Thyroid gland (tissue), 4 donors: ENCODE results near the gene CLIP3. TPM values are rescaled to one million over a fixed set of nuclear protein-coding genes. Genes with fewer than 3 reads are reported as not detected.

ENCODE experiments used
- DNase-seq, 2 donors: peaks; one replicate each; pipeline ENCODE4 v3.0.0-alpha.2; 2019
- H3K27ac ChIP-seq, 3 donors: fragments of 200-600 bp; sonication (generic); 1 replicate in 2 of 3; 2 replicates in 1 of 3; pipeline ENCODE4 v1.5.1; 2016 to 2019; ENCODE audit warnings: mild to moderate bottlenecking in 1 of 3, moderate library complexity in 1 of 3
- H3K27me3 ChIP-seq: fragments of 200-600 bp; sonication (generic); one replicate; pipeline ENCODE4 v1.5.1; 2019
- H3K36me3 ChIP-seq, 2 donors: fragments of 200-600 bp; sonication (generic); one replicate each; pipeline ENCODE4 v1.5.1; 2016 to 2019
- H3K4me1 ChIP-seq, 2 donors: fragments of 200-600 bp; sonication (generic); one replicate each; pipeline ENCODE4 v1.5.1; 2017 to 2019
- H3K4me3 ChIP-seq, 3 donors: fragments of 200-600 bp; sonication (generic); replicated peaks in 1 of 3; 1 replicate in 2 of 3; 2 replicates in 1 of 3; pipeline ENCODE4 v1.5.1; 2016; ENCODE audit warnings: mild to moderate bottlenecking in 1 of 3
- H3K9me3 ChIP-seq: fragments of 200-600 bp; sonication (generic); one replicate; pipeline ENCODE4 v1.5.1; 2017
- POLR2A ChIP-seq, 2 donors: fragments of 450-650 bp; IDR thresholded peaks; one replicate each; pipeline ENCODE4 v1.6.1; 2017; ENCODE audit warnings: antibody characterized with exemption in 2 of 2, mild to moderate bottlenecking in 2 of 2, moderate library complexity in 1 of 2
- WGBS, 2 donors: methylation state at CpG; one replicate each; pipeline ENCODE4 v1.1.5; 2017; 5-methylcytosine and 5-hydroxymethylcytosine counted together
- intact Hi-C: fragments of 100-400 bp; cut with DNase I; formaldehyde crosslinking; loops from one replicate; pipeline ENCODE4 v1.15.1; 2023
- total RNA-seq, 4 donors: library from RNA; depleted of rRNA; stranded (reverse); fragments of >200 nt; gene quantifications; one replicate each; pipeline ENCODE4 v1.2.3, GENCODE V29; 2016
- TF ChIP-seq, protein P1 (sequence below), 6 experiments: fragments of 200-600 bp in 3 of 6; fragments of 450-650 bp in 3 of 6; sonication (generic) in 3 of 6; IDR thresholded peaks; one replicate each; pipeline ENCODE4 v1.5.1; 2016 to 2019; ENCODE audit warnings: antibody characterized with exemption in 6 of 6, mild to moderate bottlenecking in 2 of 6, inconsistent platforms in 1 of 6, moderate library complexity in 1 of 6

The CLIP3 gene
- total RNA-seq, 4 donors from 2014 or later, result 1.9 to 3.8 (median 2.9) TPM

DNA sequence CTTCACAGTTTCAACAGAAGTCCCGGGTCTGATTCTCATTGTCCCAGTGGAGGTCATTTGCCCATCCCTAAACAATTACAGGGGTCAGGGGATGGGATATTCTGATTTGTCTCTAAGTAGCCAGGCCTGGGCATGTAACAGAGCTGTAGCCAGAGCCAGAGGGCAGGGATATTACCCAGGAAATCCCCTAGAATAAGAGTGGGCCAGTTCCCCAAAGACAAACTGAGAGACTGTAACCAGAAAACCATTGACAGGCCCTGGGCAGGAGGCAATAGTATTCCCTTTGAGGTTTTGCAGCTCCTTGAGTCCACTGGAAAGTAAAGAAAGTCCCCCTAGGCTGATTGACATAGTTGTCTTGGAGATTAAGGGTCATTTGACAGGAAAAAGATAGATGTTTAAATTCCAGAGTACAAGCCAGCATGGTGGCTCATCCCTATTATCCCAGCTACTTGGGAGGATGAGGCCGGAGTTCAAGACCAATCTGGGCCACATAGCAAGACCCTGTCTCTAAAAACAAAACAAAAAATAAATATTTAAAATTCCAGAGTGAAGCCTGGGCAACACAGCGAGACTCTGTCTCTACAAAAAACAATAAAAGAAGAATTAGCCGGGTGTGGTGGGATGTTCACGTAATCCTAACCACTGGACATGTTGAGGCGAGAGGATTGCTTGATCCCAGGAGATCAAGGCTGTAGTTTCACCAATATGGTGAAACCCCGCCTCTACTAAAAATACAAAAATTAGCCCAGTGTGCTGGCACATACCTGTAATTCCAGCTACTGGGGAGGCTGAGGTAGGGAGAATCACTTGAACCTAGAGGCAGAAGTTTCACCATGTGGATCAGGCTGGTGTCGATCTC lies 39.5 kb downstream of the CLIP3 start:
- H3K27ac ChIP-seq, result no peak overlapping the region
- no peak overlapping the region for H3K4me3 ChIP-seq
- no peak for TF ChIP-seq POLR2A (IDR thresholded peaks at IDR 0.05)
- TF ChIP-seq, protein P1, sequence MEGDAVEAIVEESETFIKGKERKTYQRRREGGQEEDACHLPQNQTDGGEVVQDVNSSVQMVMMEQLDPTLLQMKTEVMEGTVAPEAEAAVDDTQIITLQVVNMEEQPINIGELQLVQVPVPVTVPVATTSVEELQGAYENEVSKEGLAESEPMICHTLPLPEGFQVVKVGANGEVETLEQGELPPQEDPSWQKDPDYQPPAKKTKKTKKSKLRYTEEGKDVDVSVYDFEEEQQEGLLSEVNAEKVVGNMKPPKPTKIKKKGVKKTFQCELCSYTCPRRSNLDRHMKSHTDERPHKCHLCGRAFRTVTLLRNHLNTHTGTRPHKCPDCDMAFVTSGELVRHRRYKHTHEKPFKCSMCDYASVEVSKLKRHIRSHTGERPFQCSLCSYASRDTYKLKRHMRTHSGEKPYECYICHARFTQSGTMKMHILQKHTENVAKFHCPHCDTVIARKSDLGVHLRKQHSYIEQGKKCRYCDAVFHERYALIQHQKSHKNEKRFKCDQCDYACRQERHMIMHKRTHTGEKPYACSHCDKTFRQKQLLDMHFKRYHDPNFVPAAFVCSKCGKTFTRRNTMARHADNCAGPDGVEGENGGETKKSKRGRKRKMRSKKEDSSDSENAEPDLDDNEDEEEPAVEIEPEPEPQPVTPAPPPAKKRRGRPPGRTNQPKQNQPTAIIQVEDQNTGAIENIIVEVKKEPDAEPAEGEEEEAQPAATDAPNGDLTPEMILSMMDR (IDR thresholded peaks at IDR 0.05), result no peak
- DNase-seq, result no peak
- H3K27me3 ChIP-seq, result no peaks in the 10 kb centered on the region
- H3K4me1 ChIP-seq, result peaks cover 16 to 26% of the 10 kb centered on the region in 2 donors
- H3K9me3 ChIP-seq, result no peaks in the 10 kb centered on the region
- peaks cover 0 to under 1% of the 10 kb centered on the region in 2 donors for H3K36me3 ChIP-seq
- 89 to 95% methylated on average over 8 of the region's 8 CpGs for whole genome bisulfite sequencing, 2 donors
- intact Hi-C loops, result no loop called here

DNA sequence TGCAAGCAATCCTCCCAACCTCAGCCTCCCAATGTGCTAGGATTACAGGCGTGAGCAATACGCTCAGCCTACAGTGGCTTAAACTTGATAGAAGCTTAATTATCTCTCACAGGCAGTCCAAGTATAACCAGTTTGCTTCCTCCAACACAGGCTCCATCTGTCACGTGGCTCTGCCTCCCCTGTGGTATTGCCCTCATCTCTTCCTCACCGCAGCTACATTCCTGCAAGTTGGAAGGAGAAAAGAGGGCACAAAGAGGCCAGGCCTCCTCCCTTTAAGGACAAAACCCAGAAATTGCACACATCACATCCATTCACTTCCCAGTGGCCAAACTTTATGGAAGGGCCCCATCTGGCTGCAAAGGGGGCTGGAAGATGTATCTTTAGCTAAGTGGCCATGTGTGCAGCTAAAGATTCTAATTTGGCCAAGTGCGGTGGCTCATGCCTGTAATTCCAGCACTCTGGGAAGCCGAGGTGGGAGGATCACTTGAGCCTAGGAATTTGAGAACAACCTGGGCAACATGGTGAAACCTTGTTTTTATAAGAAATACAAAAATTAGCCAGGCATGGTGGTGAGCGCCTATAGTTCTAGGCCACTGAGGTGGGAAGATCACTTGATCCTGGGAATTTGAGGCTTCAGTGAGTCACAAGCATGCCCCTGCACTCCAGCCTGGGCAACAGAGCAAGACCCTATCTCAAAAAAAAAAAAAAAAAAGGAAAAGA lies 40.8 kb downstream of the CLIP3 start:
- WGBS, 2 donors, result 51 to 63% methylated on average over 7 of the region's 7 CpGs
- Histone ChIP-seq H3K36me3 (no peaks in the 10 kb centered on the region), H3K9me3 (no peaks in the 10 kb centered on the region), H3K27me3 (peaks cover 9% of the 10 kb centered on the region), H3K27ac (no peak overlapping the region), H3K4me1 (peaks cover 19 to 30% of the 10 kb centered on the region in 2 donors), H3K4me3 (no peak overlapping the region)
- TF ChIP-seq POLR2A (IDR thresholded peaks at IDR 0.05), result no peak
- TF ChIP-seq, protein P1 (IDR thresholded peaks at IDR 0.05), result no peak
- peak; percentile 59 to 60 for DNase-seq
- intact Hi-C loops, result no loop called here

DNA sequence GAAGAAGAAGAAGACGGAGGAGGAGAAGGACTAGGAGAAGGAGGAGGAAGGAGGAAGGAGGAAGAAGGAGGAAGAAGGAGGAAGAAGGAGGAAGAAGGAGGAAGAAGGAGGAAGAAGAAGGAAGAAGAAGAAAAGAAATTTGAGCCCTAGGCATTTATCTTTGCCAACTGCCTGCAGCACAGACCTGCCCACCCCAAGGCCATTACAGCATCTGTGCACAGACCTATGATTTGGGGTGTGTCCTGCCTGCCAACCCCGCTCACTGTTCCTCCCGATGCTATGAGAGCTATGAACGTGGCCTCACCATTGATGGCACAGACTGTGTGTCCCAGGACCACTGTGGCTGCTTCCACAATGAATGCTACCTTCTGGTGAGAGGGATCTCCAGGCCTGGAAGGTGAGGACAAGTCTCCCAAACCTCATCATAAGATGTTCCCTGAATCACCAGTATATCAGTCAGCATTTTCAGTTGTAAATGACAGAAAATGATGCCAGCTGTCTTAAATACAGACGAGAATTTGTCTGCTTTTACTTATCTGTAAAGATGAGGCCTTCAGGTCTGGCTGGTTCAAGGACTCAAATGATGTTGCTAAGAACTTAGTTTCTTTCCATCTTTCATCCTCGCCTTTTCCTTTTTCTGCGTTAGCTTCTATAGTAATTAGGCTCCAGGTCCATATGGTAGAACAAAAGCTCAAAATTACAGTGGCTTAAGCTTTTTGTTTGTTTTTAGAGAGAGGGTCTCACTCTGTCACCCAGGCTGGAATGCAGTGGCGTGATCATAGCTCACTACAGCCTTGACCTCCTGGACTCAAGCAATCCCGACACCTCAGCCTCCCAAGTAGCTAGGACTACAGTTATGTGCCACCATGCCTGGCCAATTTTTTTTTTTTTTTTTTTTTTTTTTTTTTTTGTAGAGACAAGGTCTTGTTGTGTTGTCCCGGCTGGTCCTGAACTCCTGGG lies 41.6 kb downstream of the CLIP3 start:
- Histone ChIP-seq H3K27me3 (peaks cover 15% of the 10 kb centered on the region), H3K27ac (no peak overlapping the region), H3K9me3 (no peaks in the 10 kb centered on the region), H3K4me1 (peaks cover 16 to 24% of the 10 kb centered on the region in 2 donors), H3K4me3 (no peak overlapping the region), H3K36me3 (no peaks in the 10 kb centered on the region)
- DNase-seq, result no peak
- 85 to 91% methylated on average over 10 of the region's 10 CpGs for WGBS, 2 donors
- TF ChIP-seq POLR2A (IDR thresholded peaks at IDR 0.05), result no peak
- TF ChIP-seq, protein P1 (IDR thresholded peaks at IDR 0.05), result no peak
- intact Hi-C loops, result no loop called here

DNA sequence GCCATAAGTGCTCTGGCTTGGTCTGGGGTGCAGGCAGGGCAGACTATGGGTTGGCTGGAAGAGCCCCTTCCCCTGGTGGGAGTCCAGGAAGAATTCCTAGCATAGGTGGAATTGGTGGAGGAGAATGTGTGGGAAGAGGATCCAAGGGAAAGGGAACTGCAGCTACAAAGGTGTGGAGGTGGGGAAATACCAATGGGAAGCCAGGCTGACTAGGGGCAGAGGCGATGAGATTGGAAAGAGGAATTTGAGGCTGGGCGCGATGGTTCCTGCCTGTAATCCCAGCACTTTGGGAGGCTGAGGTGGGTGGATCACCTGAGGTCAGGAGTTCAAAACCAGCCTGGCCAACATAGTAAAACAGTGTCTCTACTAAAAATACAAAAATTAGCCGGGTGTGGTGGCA lies 42.5 kb downstream of the CLIP3 start:
- Histone ChIP-seq H3K27me3 (peaks cover 18% of the 10 kb centered on the region), H3K4me3 (no peak overlapping the region), H3K9me3 (no peaks in the 10 kb centered on the region), H3K27ac (no peak overlapping the region), H3K36me3 (no peaks in the 10 kb centered on the region), H3K4me1 (peaks cover 11 to 21% of the 10 kb centered on the region in 2 donors)
- WGBS, 2 donors, result 83 to 94% methylated on average over 4 of the region's 4 CpGs
- TF ChIP-seq POLR2A (IDR thresholded peaks at IDR 0.05), result no peak
- TF ChIP-seq, protein P1 (IDR thresholded peaks at IDR 0.05), result no peak
- no peak for DNase-seq
- intact Hi-C loops, result no loop called here
